Muscle layer of duodenum (tissue), 2 donors: Measurements from ENCODE around the gene INTS3.
"Not testable (repeated sequence)": the region's sequence is repeated elsewhere in the genome, so short reads cannot be mapped to it uniquely, and the experiment has no call there.

ENCODE experiments used
- H3K27ac ChIP-seq: one replicate; pipeline ENCODE4 v1.7.0; 2013; ENCODE audit warnings: mild to moderate bottlenecking, low read length
- H3K27me3 ChIP-seq: one replicate; pipeline ENCODE4 v1.7.0; 2013; ENCODE audit warnings: low read depth, mild to moderate bottlenecking, control low read depth, low read length
- H3K36me3 ChIP-seq, 2 donors: one replicate each; pipeline ENCODE4 v1.7.0; 2013; ENCODE audit warnings: low read length in 2 of 2, control low read depth in 1 of 2, mild to moderate bottlenecking in 1 of 2; ENCODE audit not compliant: insufficient read depth in 2 of 2, control insufficient read depth in 1 of 2
- H3K4me1 ChIP-seq, 2 donors: one replicate each; pipeline ENCODE4 v1.7.0; 2013; ENCODE audit warnings: low read length in 2 of 2, mild to moderate bottlenecking in 2 of 2, control low read depth in 1 of 2, moderate library complexity in 1 of 2; ENCODE audit not compliant: insufficient read depth in 2 of 2, control insufficient read depth in 1 of 2
- H3K4me3 ChIP-seq, 2 donors: one replicate each; pipeline ENCODE4 v1.7.0; 2013; ENCODE audit warnings: low read length in 2 of 2, low read depth in 1 of 2, mild to moderate bottlenecking in 1 of 2
- H3K9me3 ChIP-seq, 2 donors: one replicate each; pipeline ENCODE4 v1.7.0; 2013; ENCODE audit warnings: low read length in 2 of 2, control low read depth in 1 of 2, mild to moderate bottlenecking in 1 of 2; ENCODE audit not compliant: control insufficient read depth in 1 of 2
- donor health status: healthy.

Gene INTS3

GRCh38 chr1:153774780-153775457, 47.1 kb downstream of the INTS3 start, which contains the start of gene SLC27A3:
Gene SLC27A3, plus strand, starts transcription at chr1:153775407. Its CDS starts 91 bp downstream, at chr1:153775498.
- peak within 1 kb of the TSS; percentile 56 for H3K27ac ChIP-seq
- H3K27me3 ChIP-seq: no peaks in the 10 kb centered on the region
- peaks cover 27 to 35% of the 10 kb centered on the region in 2 donors for H3K36me3 ChIP-seq
- no peaks in the 10 kb centered on the region for H3K9me3 ChIP-seq
- H3K4me1 ChIP-seq: peaks cover 16 to 48% of the 10 kb centered on the region in 2 donors
- peak within 1 kb of the TSS; percentile 68 to 83 for H3K4me3 ChIP-seq

GRCh38 chr1:153775458-153776327, 47.8 kb downstream of the INTS3 start:
- peak overlapping the region; percentile 56 for H3K27ac ChIP-seq
- H3K4me3 ChIP-seq: peak overlapping the region; percentile 68 to 83
- no peaks in the 10 kb centered on the region for H3K9me3 ChIP-seq
- H3K36me3 ChIP-seq: peaks cover 20 to 27% of the 10 kb centered on the region in 2 donors
- H3K27me3 ChIP-seq: no peaks in the 10 kb centered on the region
- peaks cover 16 to 55% of the 10 kb centered on the region in 2 donors for H3K4me1 ChIP-seq

GRCh38 chr1:153776352-153776751, 48.5 kb downstream of the INTS3 start:
- Histone ChIP-seq H3K27me3 (no peaks in the 10 kb centered on the region), H3K36me3 (peaks cover 17 to 21% of the 10 kb centered on the region in 2 donors), H3K4me3 (peak overlapping the region; percentile 68 to 83), H3K9me3 (no peaks in the 10 kb centered on the region), H3K4me1 (peaks cover 16 to 55% of the 10 kb centered on the region in 2 donors), H3K27ac (no peak overlapping the region)

- Histone ChIP-seq H3K4me1 (peaks cover 16 to 55% of the 10 kb centered on the region in 2 donors), H3K27ac (no peak overlapping the region), H3K4me3 (peak overlapping the region; percentile 68 to 83), H3K27me3 (no peaks in the 10 kb centered on the region), H3K36me3 (peaks cover 13 to 15% of the 10 kb centered on the region in 2 donors), H3K9me3 (no peaks in the 10 kb centered on the region)
Measured at GRCh38 chr1:153776845-153777370, 49.1 kb downstream of the INTS3 start.

GRCh38 chr1:153777648-153778047, 49.8 kb downstream of the INTS3 start:
- Histone ChIP-seq H3K27ac (no peak overlapping the region), H3K4me3 (peak overlapping the region in 1 of 2 donors; percentile 18), H3K4me1 (peaks cover 16 to 50% of the 10 kb centered on the region in 2 donors), H3K27me3 (no peaks in the 10 kb centered on the region), H3K9me3 (no peaks in the 10 kb centered on the region), H3K36me3 (peaks cover 8 to 11% of the 10 kb centered on the region in 2 donors)

- Histone ChIP-seq H3K4me3 (no peak overlapping the region), H3K4me1 (peaks cover 16 to 51% of the 10 kb centered on the region in 2 donors), H3K27me3 (no peaks in the 10 kb centered on the region), H3K36me3 (peaks cover 3 to 5% of the 10 kb centered on the region in 2 donors), H3K27ac (no peak overlapping the region), H3K9me3 (no peaks in the 10 kb centered on the region)
Measured at GRCh38 chr1:153778051-153778823, 50.4 kb downstream of the INTS3 start.

GRCh38 chr1:153778824-153779519, 51.1 kb downstream of the INTS3 start:
- Histone ChIP-seq H3K4me3 (no peak overlapping the region), H3K36me3 (peaks cover 4% of the 10 kb centered on the region in 2 donors), H3K27ac (no peak overlapping the region), H3K9me3 (no peaks in the 10 kb centered on the region), H3K27me3 (no peaks in the 10 kb centered on the region), H3K4me1 (peaks cover 16 to 49% of the 10 kb centered on the region in 2 donors)

- H3K27ac ChIP-seq: no peak overlapping the region
- H3K9me3 ChIP-seq: no peaks in the 10 kb centered on the region
- H3K4me3 ChIP-seq: no peak overlapping the region
- H3K4me1 ChIP-seq: peaks cover 8 to 39% of the 10 kb centered on the region in 2 donors
- H3K36me3 ChIP-seq: peaks cover 4% of the 10 kb centered on the region in 2 donors
- no peaks in the 10 kb centered on the region for H3K27me3 ChIP-seq
Measured at GRCh38 chr1:153779781-153780541, 52.1 kb downstream of the INTS3 start.

- no peak overlapping the region for H3K27ac ChIP-seq
Measured at GRCh38 chr1:153780551-153780950, 52.7 kb downstream of the INTS3 start.

GRCh38 chr1:153782648-153783047, 54.8 kb downstream of the INTS3 start:
- Histone ChIP-seq H3K4me1 (peaks cover 0 to 22% of the 10 kb centered on the region in 2 donors), H3K4me3 (peak overlapping the region; percentile 70 to 76), H3K27ac (peak overlapping the region; percentile 90)
- H3K27me3 ChIP-seq, H3K9me3 ChIP-seq, H3K36me3 ChIP-seq: not testable (repeated sequence)

More at GRCh38 chr1:153780551-153780950, 52.7 kb downstream of the INTS3 start:
- Histone ChIP-seq H3K36me3 (peaks cover 4% of the 10 kb centered on the region in 2 donors), H3K27me3 (no peaks in the 10 kb centered on the region), H3K4me1 (peaks cover 8 to 39% of the 10 kb centered on the region in 2 donors), H3K4me3 (no peak overlapping the region), H3K9me3 (no peaks in the 10 kb centered on the region)
